Brain microvascular endothelial cell (primary cell): ENCODE measurements around the gene RAD54L.
"Not testable (repeated sequence)": the region's sequence is repeated elsewhere in the genome, so short reads cannot be mapped to it uniquely, and the experiment has no call there.

Experiments used
- DNase-seq: peaks from one replicate; pipeline ENCODE4 v3.0.0-alpha.2; 2020
- H3K27ac ChIP-seq: fragments of 250-450 bp; sonication (Bioruptor Pico); 2 replicates; pipeline ENCODE4 v1.5.1; 2020; ENCODE audit warnings: mild to moderate bottlenecking, moderate library complexity
- H3K27me3 ChIP-seq: fragments of 250-450 bp; sonication (Bioruptor Pico); replicated peaks from 2 replicates; pipeline ENCODE4 v1.5.1; 2020; ENCODE audit warnings: mild to moderate bottlenecking
- H3K36me3 ChIP-seq: fragments of 250-450 bp; sonication (Bioruptor Pico); replicated peaks from 2 replicates; pipeline ENCODE4 v1.5.1; 2020; ENCODE audit warnings: mild to moderate bottlenecking
- H3K4me3 ChIP-seq: 2 replicates; pipeline ENCODE4 v1.5.1; 2011; ENCODE audit warnings: low read depth, mild to moderate bottlenecking, control low read depth, low read length, moderate library complexity
- CTCF ChIP-seq: IDR thresholded peaks from 2 replicates; pipeline ENCODE4 v1.5.1; 2011; ENCODE audit warnings: low read depth, mild to moderate bottlenecking, moderate library complexity, low read length, control low read depth, inconsistent platforms; ENCODE audit errors: missing control alignments
- in situ Hi-C: cut with HindIII; loops from 2 replicates; pipeline ENCODE4 v1.10.0; 2017; ENCODE audit warnings: low sequenced_read_pairs, low pct_ligation_motif_present

Gene RAD54L

GRCh38 chr1:46224966-46225365 is 22.6 kb upstream of the RAD54L start:
- no peak overlapping the region for H3K4me3 ChIP-seq
- TF ChIP-seq CTCF: no peak
- no peaks in the 10 kb centered on the region for H3K36me3 ChIP-seq
- in situ Hi-C loops: no loop called here
- H3K27me3 ChIP-seq: no peaks in the 10 kb centered on the region
- DNase-seq: no peak
- no peak overlapping the region for H3K27ac ChIP-seq

DNA sequence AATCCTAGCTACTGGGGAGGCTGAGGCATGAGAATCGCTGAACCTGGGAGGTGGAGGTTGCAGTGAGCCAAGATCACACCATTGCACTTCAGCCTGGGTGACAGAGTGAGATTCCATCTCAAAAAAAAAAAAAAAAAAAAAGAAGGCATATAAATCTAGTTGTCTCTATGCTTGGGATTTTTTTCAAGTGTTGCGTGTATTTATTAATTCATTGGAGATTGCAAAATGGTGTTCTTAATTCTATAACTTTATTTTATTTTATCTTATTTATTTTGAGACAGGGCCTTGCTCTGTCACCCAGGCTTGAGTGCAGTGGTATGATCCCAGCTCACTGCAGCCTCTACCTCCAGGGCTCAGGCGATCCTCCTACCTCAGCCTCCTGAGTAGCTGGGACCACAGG is 16.3 kb upstream of the RAD54L start:
- H3K36me3 ChIP-seq, DNase-seq, H3K4me3 ChIP-seq, in situ Hi-C loops, H3K27me3 ChIP-seq, H3K27ac ChIP-seq: not testable (repeated sequence)

DNA sequence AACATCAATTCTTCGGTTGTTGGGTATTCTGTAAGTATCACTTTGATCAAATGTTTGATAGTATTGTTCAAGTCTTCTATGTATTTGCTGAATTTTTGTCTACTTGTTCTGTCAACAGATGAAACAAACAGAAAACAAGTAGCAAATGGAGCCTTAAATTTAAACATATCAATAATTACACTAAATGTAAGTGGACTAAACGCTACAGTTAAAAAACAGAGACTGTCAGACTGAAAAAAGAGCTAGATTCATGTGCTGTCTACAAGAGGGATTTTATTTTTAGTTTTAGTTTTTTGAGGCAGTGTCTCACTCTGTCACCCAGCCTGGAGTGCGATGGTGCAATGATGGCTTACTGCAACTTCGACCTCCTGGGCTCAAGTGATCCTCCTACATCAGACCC is 10.7 kb upstream of the RAD54L start:
- no peak overlapping the region for H3K27ac ChIP-seq
- no peak for TF ChIP-seq CTCF
- no peaks in the 10 kb centered on the region for H3K27me3 ChIP-seq
- H3K36me3 ChIP-seq: no peaks in the 10 kb centered on the region
- no peak overlapping the region for H3K4me3 ChIP-seq
- DNase-seq: no peak
- in situ Hi-C loops: no loop called here

GRCh38 chr1:46238865-46239264 is 8.7 kb upstream of the RAD54L start:
- H3K36me3 ChIP-seq, H3K4me3 ChIP-seq, H3K27me3 ChIP-seq, in situ Hi-C loops: not testable (repeated sequence)
- peak overlapping the region; percentile 72 for H3K27ac ChIP-seq
- peak; percentile 91 for DNase-seq

GRCh38 chr1:46241733-46242132 is 5.8 kb upstream of the RAD54L start:
- DNase-seq, H3K27me3 ChIP-seq, in situ Hi-C loops, H3K4me3 ChIP-seq, H3K27ac ChIP-seq, H3K36me3 ChIP-seq: not testable (repeated sequence)

DNA sequence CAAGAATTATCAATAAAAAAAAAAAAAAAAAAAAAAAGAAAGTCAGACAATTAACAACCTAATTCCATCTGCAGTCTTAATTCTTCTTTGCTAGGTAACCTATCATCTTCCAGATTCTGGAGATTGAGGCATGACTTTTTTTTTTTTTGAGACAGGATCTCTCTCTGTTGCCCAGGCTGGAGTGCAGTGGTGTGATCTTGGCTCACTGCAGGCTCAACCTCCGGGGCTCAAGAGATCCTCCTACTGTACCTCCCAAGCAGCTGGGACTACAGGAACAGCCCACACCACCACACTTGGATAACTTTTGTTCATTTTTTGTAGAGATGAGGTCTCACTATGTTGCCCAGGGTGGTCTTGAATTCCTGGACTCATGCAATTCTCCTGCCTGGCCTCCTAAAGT is 4.6 kb upstream of the RAD54L start:
- Histone ChIP-seq H3K27ac (no peak overlapping the region), H3K36me3 (no peaks in the 10 kb centered on the region), H3K27me3 (no peaks in the 10 kb centered on the region), H3K4me3 (no peak overlapping the region)
- DNase-seq: no peak
- in situ Hi-C loops: no loop called here
- TF ChIP-seq CTCF: no peak

GRCh38 chr1:46243831-46244230 is 3.7 kb upstream of the RAD54L start:
- H3K27me3 ChIP-seq, H3K36me3 ChIP-seq, H3K27ac ChIP-seq, H3K4me3 ChIP-seq, in situ Hi-C loops, DNase-seq: not testable (repeated sequence)

DNA sequence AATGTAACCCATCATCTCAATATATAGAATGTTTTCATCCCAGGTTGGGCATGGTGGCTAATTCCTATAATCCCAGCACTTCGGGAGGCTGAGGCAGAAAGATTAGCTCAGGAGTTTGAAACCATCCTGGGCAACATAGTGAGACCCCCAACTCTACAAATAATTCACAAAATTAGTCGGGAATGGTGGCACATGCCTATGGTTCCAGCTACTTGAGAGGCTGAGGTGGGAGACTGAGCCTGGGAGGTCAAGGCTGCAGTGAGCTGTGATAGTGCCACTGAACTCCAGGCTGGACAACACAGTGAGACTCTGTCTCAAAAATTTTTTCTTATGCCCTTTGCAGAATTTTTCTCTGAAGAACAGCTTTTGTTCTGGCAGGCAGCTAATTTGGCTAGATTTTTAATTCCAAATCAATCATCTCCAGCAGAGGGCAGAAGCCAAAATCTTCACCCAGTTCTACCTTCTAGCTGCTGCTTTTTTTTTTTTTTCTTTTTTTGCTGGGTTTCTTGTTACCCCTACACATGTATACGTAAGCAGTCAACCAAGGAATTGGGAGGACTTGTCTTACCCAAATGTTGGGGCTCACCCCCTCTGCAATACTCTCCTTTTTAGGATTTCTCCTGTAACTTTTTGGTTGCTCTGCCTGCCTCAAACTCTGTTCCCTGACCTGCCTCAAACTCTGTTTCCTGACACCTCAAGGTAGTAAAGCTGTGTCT is 2.7 kb upstream of the RAD54L start:
- Histone ChIP-seq H3K36me3 (no peaks in the 10 kb centered on the region), H3K27me3 (no peaks in the 10 kb centered on the region), H3K4me3 (no peak overlapping the region), H3K27ac (no peak overlapping the region)
- peak; percentile 26 for DNase-seq
- TF ChIP-seq CTCF: peak; percentile 57
- in situ Hi-C loops: no loop called here

DNA sequence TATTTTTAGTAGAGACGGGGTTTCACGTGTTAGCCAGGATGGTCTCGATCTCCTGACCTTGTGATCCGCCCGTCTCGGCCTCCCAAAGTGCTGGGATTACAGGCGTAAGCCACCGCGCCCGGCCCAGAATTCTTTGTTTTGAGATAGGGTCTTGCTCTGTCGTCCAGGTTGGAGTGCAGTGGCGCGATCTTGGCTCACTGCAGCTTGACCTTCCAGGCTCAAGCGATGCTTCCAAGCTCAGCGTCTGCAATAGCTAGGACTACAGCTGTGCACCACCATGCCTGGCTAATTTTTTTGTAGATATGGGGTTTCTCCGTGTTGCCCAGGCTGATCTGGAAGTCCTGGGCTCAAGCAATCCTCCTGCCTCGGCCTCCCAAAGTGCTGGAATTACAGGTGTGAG is 1.4 kb upstream of the RAD54L start:
- H3K36me3 ChIP-seq, in situ Hi-C loops, H3K27ac ChIP-seq, DNase-seq, H3K4me3 ChIP-seq, H3K27me3 ChIP-seq: not testable (repeated sequence)
